Large intestine (tissue), 3 donors: ENCODE results near the gene PTP4A2. TPM values are rescaled to one million over a fixed set of nuclear protein-coding genes. Genes with fewer than 3 reads are reported as not detected.

Source experiments
- DNase-seq, 2 donors: peaks; one replicate each; pipeline versions ENCODE4 v3.0.0 to v3.0.0-alpha.2; 2013
- H3K27ac ChIP-seq: one replicate; pipeline ENCODE4 v1.5.1; 2013; ENCODE audit warnings: low read length
- H3K27me3 ChIP-seq: 2 replicates; pipeline ENCODE4 v1.6.1; 2013; ENCODE audit warnings: low read length; ENCODE audit not compliant: control insufficient read depth, insufficient read depth
- H3K36me3 ChIP-seq: 2 replicates; pipeline ENCODE4 v1.6.1; 2013; ENCODE audit warnings: low read length; ENCODE audit not compliant: control insufficient read depth, insufficient read depth
- H3K4me1 ChIP-seq: one replicate; pipeline ENCODE4 v1.6.1; 2013; ENCODE audit warnings: low read length; ENCODE audit not compliant: control insufficient read depth, insufficient read depth
- H3K4me3 ChIP-seq: one replicate; pipeline ENCODE4 v1.5.1; 2013; ENCODE audit warnings: low read length
- H3K9me3 ChIP-seq: one replicate; pipeline ENCODE4 v1.6.1; 2013; ENCODE audit warnings: mild to moderate bottlenecking, low read depth, low read length, moderate library complexity; ENCODE audit not compliant: control insufficient read depth
- WGBS: methylation state at CpG from one replicate; pipeline ENCODE4 v1.1.5; 2013; ENCODE audit warnings: low lambda C conversion rate; ENCODE audit not compliant: insufficient coverage; 5-methylcytosine and 5-hydroxymethylcytosine counted together
- polyA plus RNA-seq: library from polyadenylated mRNA; unstranded; fragments of 120-200 nt; gene quantifications from one replicate; pipeline ENCODE4 v1.2.1, GENCODE V29; 2013

PTP4A2 gene
- polyA plus RNA-seq, 1 donor = 188 TPM

DNA sequence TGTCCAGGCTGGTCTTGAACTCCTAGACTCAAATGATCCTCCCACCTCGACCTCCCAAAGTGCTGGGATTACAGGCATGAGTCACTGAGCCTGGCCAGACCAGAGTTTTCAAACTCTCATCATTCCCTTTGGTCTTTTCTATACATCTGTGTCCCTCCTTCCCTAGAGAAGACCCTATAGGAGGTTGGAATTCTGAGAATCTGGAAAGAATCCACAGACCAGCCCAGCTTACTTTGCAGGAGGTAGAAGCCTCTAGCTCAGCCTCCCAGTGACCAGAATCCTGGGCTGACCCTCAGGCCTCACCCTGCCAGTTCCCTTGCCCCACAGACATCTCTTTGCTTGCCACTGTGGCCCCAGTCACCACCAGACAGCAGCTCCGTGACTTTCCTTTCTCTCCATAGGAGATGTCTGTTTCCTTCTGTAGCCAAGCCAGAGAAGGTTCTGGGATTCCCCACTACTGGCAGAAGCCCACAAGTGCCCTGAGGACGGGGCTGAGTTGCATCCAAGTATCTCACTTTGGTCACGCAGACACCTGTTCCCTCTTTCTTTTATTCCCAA lies 40.8 kb upstream of the PTP4A2 start:
- H3K4me1 ChIP-seq = no peaks in the 10 kb centered on the region
- no peak overlapping the region for H3K4me3 ChIP-seq
- no peaks in the 10 kb centered on the region for H3K9me3 ChIP-seq
- no peaks in the 10 kb centered on the region for H3K36me3 ChIP-seq
- no CpG with 5 or more reads among the region's 4 CpGs for WGBS
- H3K27me3 ChIP-seq = no peaks in the 10 kb centered on the region
- no peak overlapping the region for H3K27ac ChIP-seq
- DNase-seq = no peak

DNA sequence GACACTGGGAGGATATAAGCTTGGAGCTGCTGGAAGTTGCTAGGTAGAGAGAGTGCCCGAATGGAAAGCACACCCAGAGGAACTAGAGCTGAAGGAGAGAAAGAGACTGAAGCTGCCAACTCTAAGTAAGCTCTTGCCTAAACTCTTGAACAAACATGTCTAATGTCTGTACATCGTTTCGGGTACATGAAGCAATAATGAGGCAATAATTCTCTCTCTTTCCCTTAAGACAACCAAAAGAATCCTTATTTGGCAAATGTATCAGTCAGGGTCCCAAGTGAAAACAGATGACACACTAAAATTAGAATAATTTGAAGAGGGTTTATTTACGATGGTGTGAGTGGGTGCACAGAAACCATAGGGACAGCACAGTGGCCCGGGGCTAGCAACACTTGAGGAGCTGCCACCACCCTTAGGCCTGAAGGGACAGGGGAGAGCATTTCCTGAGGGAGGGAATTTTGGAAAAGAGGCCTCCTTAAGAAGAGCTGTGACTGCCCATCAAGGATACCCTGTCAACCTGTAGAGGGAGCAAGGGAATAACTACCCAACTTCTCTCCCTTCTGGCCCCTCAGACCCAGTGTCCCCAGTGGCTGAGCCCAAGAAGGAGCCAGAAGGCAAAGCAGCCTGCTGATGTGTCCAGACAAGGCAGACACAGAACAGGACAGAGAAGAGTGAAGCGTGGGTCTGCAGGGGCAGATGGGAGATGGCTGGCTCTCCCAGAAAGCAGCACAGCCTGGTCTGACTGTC lies 39.4 kb upstream of the PTP4A2 start:
- no peak overlapping the region for H3K4me3 ChIP-seq
- WGBS = 40% methylated on average over 1 of the region's 6 CpGs
- no peaks in the 10 kb centered on the region for H3K4me1 ChIP-seq
- H3K27me3 ChIP-seq = no peaks in the 10 kb centered on the region
- no peaks in the 10 kb centered on the region for H3K9me3 ChIP-seq
- no peak overlapping the region for H3K27ac ChIP-seq
- H3K36me3 ChIP-seq = no peaks in the 10 kb centered on the region
- DNase-seq = no peak

DNA sequence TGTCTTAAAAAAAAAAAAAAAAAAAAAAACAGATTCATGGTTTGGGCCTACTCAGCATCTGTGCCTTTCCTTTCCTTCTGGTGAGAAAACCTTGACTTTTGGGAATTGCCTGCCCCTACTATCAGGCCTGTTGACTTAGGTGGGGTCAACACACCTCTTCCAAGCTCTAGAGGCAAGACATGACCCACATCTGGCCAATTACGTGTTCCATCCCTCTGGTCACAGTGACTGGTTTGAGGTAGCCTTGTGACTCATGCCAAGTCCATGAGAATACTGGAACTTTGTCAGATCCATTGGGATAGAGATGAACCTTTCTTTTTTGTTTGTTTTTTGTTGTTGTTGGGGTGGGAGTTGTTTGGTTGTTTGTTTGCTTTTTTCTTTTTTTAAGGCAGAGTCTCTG lies 38.2 kb upstream of the PTP4A2 start:
- Histone ChIP-seq H3K36me3 (no peaks in the 10 kb centered on the region), H3K9me3 (no peaks in the 10 kb centered on the region), H3K27me3 (no peaks in the 10 kb centered on the region), H3K4me3 (no peak overlapping the region), H3K27ac (no peak overlapping the region), H3K4me1 (no peaks in the 10 kb centered on the region)
- DNase-seq = no peak
- WGBS = no CpG with 5 or more reads among the region's 1 CpG

DNA sequence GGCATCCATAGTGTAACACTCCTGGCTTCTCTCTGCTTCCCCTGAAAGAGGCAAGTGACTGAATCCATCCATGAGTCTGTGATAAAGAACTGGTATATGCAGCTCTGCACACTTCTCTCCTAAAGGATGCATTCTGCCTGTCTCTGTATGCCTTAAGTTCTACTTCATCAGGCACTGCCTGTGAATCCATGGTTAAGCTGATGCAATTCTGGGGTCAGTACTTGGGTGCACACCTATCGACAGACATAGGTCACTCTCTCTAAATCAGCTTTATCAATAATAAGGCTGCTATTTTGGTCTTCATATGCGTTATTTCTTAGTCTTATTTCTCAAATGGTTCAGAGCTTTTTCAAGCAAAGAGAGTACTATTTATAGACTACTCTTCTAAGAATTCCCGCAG lies 32.7 kb upstream of the PTP4A2 start:
- Histone ChIP-seq H3K9me3 (no peaks in the 10 kb centered on the region), H3K4me3 (no peak overlapping the region), H3K27me3 (no peaks in the 10 kb centered on the region), H3K36me3 (no peaks in the 10 kb centered on the region), H3K4me1 (no peaks in the 10 kb centered on the region), H3K27ac (no peak overlapping the region)
- WGBS = 86% methylated on average over 1 of the region's 3 CpGs
- no peak for DNase-seq

DNA sequence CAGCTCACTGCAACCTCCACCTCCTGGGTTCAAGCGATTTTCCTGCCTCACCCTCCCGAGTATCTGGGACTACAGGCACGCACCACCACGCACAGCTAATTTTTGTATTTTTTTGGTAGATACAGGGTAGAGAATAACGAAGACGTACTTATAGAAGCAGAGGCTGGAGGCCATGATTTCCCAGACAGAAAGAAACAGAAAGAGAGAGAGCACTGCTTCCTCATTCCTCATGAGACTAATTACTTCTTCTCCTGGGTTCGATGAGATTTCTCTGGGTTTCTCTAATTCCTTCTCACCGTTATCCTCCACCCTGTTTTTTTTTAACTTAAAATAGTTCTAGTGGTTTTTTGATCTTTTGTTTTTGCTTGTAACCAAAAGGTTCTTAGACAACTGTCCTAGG lies 23.4 kb upstream of the PTP4A2 start:
- H3K4me3 ChIP-seq = no peak overlapping the region
- no peak overlapping the region for H3K27ac ChIP-seq
- H3K36me3 ChIP-seq = no peaks in the 10 kb centered on the region
- H3K9me3 ChIP-seq = no peaks in the 10 kb centered on the region
- no peak for DNase-seq
- 80% methylated on average over 3 of the region's 8 CpGs for WGBS
- H3K27me3 ChIP-seq = no peaks in the 10 kb centered on the region
- H3K4me1 ChIP-seq = peaks cover 9% of the 10 kb centered on the region

DNA sequence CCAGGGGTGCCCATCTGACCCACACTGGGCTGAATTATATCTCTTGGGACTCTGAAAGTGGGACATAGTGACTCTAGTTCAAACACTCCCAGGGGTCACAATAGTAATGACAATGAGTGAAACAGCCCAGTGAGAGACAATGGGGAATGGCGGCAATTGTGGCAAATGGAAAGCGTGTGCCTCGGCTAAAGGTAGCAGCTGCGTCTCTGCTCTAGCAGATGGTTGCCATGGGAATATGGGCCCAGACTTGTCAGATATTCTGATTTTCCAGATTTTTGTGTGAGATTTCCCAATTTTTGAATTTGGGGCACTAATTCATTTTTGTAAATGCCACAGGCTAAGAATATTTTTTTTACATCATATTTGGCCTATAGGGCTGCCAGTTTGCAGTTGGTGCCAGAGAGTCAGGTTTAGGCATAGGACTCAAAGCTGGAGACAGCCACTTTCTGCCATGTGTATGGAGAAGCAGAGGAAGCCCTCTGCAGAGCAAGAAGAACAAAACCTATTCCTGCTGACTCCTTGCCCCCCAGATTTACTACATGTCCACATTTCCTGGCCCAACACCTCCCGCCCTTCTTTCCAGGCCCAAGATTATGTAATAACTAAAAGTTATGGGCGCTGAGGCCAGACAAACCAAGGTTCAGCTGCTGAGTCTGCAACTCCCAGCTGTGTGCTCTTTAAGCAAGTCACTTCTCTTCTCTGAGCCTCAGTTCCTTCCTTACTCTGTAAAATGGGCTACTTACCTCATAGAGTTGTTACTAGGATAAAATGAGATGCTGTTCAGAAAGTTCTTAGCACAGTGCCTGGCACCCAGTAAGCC lies 21.6 kb upstream of the PTP4A2 start:
- Histone ChIP-seq H3K9me3 (no peaks in the 10 kb centered on the region), H3K4me3 (no peak overlapping the region), H3K4me1 (peaks cover 24% of the 10 kb centered on the region), H3K27ac (no peak overlapping the region), H3K36me3 (no peaks in the 10 kb centered on the region), H3K27me3 (no peaks in the 10 kb centered on the region)
- peak; percentile 62 to 72 for DNase-seq
- 93% methylated on average over 3 of the region's 6 CpGs for WGBS

DNA sequence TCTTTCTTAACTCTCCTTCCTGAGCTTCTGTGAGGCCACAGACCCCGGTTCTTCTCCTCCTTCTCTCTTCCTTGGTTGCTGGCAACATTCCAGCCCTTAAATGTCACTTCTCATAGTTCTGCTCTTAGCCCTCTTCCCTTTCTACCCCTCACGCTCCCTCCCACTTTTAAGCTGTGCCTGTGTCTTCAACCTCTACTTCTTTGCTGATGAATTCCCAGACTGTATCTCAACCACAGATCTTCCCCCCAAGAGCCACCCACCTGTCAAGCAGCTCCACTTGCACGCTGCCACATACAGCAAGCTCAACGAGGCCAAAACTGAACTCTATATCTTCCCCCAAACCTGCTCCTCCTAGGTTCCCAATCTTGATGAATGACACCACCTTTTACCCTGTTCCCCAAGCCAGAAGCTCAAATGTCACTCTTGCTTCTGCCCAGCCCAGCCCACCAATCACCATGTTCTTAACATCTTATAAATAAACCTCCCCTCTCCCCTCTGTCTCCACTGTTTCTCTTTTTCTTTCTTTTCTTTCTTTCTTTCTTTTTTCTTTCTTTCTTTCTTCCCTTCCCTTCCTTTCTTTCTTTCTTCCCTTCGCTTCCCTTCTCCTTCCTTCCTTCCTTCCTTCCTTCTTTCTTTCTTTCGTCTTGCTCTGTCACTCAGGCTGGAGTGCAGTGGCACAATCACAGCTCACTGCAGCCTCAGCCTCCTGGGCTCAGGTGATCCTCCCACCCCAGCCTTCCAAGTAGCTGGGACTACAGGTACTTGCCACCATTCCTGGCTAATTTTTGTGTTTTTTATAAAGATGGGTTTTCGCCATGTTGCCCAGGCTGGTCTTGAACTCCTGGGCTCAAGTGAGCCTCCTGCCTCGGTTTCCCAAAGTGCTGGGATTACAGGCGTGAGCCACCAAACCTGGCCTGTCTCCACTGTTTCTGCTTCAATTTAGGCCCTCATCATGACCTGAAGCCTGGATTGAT lies 19.8 kb upstream of the PTP4A2 start:
- no peaks in the 10 kb centered on the region for H3K9me3 ChIP-seq
- H3K36me3 ChIP-seq = no peaks in the 10 kb centered on the region
- H3K4me1 ChIP-seq = peaks cover 28% of the 10 kb centered on the region
- no peaks in the 10 kb centered on the region for H3K27me3 ChIP-seq
- no peak overlapping the region for H3K27ac ChIP-seq
- no peak for DNase-seq
- no peak overlapping the region for H3K4me3 ChIP-seq
- 85% methylated on average over 5 of the region's 9 CpGs for WGBS

DNA sequence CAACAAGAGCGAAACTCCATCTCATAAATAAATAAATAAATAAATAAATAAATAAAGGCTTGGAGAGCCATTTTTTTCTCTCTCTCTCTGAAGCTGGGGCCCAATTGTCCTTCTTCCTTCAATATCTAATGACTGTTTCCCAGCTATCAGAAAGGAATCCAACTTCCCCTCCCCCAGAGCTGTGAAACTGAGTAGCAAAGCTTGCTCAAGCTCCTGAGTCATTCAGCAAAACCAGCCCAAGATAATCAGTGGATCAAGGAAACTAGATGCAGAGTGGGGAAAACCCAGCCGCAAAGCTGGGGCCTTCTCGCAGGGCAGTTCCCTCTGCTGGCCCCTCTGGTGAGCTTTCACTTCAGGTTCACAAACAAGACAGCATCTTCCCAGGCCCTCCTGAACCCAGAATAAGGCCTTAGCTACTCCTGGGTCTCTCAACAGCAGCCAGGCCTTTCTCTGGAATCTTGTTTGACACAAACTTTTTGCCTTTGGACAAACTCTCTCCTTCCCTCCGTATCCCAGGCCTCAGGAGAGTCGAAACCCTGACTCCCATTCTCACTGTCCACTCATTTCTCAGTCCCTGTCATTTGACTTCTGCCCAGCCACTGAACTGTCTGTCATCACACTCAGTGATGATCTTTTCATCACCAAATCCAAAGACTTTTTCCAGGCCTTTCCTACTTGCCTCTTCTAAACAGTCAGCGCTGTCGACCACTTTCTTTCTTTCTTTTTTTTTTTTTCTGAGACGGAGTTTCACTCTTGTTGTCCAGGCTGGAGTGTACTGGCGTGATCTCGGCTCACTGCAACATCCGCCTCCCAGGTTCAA lies 18.0 kb upstream of the PTP4A2 start:
- H3K4me3 ChIP-seq = no peak overlapping the region
- no peaks in the 10 kb centered on the region for H3K9me3 ChIP-seq
- H3K27ac ChIP-seq = peak overlapping the region; percentile 80
- 63% methylated on average over 4 of the region's 11 CpGs for WGBS
- H3K4me1 ChIP-seq = peaks cover 28% of the 10 kb centered on the region
- no peaks in the 10 kb centered on the region for H3K36me3 ChIP-seq
- peak; percentile 97 to 98 for DNase-seq
- H3K27me3 ChIP-seq = no peaks in the 10 kb centered on the region

DNA sequence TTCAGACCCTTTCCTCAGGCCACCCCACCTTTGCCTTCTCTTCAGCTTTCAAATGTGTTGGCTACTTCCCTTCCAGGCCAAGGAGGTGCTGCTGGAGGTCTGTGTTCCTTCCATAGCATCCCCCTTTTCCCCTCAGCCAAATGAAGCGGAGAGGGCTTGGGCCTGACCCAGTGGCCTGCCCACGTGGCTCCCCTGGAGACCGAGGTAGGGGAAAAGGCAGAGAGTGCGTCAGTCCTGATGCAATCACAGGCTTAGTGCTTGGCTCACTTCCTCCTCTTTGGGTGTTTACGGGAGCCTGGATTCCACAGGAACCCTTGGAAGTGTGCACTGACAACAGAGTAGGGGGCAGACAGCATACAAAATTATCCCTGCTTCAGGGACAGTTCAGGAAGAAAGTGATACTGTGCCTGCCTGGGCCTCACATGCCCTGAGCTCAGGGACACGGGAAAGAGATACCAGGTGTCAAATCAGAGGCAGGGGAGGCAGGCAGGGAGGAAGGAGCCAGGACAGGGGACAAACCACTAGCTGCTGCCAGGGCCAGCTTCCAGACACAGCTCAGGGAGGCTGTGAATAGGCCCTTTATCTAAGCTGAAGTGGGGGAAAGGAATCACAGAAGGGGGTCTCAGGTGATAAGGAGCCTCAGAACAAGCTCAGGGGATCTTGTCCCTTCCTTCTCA lies 16.6 kb upstream of the PTP4A2 start:
- Histone ChIP-seq H3K9me3 (no peaks in the 10 kb centered on the region), H3K27ac (peak overlapping the region; percentile 80), H3K4me1 (peaks cover 23% of the 10 kb centered on the region), H3K4me3 (no peak overlapping the region), H3K27me3 (no peaks in the 10 kb centered on the region), H3K36me3 (no peaks in the 10 kb centered on the region)
- WGBS = no CpG with 5 or more reads among the region's 6 CpGs
- peak; percentile 69 to 87 for DNase-seq
